ENCODE data around the gene CNTN2. TPM values are rescaled to one million over a fixed set of nuclear protein-coding genes. Genes with fewer than 3 reads are reported as not detected.

The CNTN2 gene
- total RNA-seq, 2 donors from 2014 or later, result 5.1 TPM; not detected in 1

DNA sequence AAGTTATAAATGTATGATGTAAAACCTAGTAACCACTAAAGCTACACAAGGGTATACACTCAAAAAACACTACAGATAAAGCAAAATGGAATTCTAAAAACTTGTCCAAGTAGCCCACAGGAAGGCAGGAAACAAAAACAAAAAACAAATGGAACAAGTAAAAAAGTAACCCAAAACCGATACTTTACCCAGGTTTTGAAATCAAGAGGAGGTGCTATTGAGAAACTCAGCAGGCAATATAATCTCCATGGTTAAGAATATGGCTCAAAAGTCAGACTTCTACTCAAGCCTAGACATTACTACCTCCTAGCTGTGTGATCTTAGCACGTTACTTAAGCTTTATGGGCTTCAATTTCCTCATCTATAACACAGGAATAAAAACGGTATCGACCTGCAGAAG is 65.5 kb downstream of the CNTN2 start:
- Histone ChIP-seq H3K27me3 (replicated peaks; ENCODE audit: insufficient read depth) (no peaks in the 10 kb centered on the region), H3K9me3 (no peaks in the 10 kb centered on the region), H3K4me1 (replicated peaks) (no peaks in the 10 kb centered on the region), H3K27ac (no peak overlapping the region), H3K4me3 (no peak overlapping the region), H3K36me3 (no peaks in the 10 kb centered on the region)
- DNase-seq (ENCODE audit: low spot score), result no peak
- intact Hi-C loops (cut with DNase I), result no loop called here
- 91% methylated on average over 4 of the region's 4 CpGs for WGBS
- TF ChIP-seq, protein P1, sequence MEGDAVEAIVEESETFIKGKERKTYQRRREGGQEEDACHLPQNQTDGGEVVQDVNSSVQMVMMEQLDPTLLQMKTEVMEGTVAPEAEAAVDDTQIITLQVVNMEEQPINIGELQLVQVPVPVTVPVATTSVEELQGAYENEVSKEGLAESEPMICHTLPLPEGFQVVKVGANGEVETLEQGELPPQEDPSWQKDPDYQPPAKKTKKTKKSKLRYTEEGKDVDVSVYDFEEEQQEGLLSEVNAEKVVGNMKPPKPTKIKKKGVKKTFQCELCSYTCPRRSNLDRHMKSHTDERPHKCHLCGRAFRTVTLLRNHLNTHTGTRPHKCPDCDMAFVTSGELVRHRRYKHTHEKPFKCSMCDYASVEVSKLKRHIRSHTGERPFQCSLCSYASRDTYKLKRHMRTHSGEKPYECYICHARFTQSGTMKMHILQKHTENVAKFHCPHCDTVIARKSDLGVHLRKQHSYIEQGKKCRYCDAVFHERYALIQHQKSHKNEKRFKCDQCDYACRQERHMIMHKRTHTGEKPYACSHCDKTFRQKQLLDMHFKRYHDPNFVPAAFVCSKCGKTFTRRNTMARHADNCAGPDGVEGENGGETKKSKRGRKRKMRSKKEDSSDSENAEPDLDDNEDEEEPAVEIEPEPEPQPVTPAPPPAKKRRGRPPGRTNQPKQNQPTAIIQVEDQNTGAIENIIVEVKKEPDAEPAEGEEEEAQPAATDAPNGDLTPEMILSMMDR (IDR thresholded peaks at IDR 0.05), result no peak
- TF ChIP-seq POLR2A (IDR thresholded peaks at IDR 0.05) (no peak), POLR2AphosphoS5 (IDR thresholded peaks at IDR 0.05) (no peak)

DNA sequence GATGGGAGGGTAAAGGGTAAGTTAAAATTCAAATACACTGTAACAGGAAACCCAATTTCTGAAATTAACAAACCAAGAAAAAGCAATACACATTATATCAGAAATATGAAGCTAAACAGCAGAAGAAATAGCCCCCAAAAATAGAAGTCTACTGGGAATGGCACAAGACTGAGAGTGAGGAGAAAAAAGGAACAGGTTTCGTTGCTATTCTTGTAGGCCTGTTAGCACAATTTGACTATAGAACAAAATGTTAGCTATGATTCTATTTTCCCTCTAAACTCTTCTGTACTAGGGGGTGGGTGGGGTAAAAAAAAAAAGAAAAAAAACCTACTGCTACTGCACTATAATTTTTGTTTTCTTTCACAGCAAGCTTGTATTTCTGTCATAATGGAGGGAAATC is 66.3 kb downstream of the CNTN2 start:
- H3K27me3 ChIP-seq (replicated peaks; ENCODE audit: insufficient read depth), result no peaks in the 10 kb centered on the region
- DNase-seq (ENCODE audit: low spot score), result no peak
- no peak overlapping the region for H3K27ac ChIP-seq
- H3K36me3 ChIP-seq, result no peaks in the 10 kb centered on the region
- no peaks in the 10 kb centered on the region for H3K9me3 ChIP-seq
- no peak for TF ChIP-seq POLR2A (IDR thresholded peaks at IDR 0.05)
- TF ChIP-seq POLR2AphosphoS5 (IDR thresholded peaks at IDR 0.05), result no peak
- TF ChIP-seq, protein P1 (IDR thresholded peaks at IDR 0.05), result no peak
- no peaks in the 10 kb centered on the region for H3K4me1 ChIP-seq (replicated peaks)
- no peak overlapping the region for H3K4me3 ChIP-seq
- WGBS, result 91% methylated on average over 1 of the region's 1 CpG
- intact Hi-C loops (cut with DNase I), result no loop called here

DNA sequence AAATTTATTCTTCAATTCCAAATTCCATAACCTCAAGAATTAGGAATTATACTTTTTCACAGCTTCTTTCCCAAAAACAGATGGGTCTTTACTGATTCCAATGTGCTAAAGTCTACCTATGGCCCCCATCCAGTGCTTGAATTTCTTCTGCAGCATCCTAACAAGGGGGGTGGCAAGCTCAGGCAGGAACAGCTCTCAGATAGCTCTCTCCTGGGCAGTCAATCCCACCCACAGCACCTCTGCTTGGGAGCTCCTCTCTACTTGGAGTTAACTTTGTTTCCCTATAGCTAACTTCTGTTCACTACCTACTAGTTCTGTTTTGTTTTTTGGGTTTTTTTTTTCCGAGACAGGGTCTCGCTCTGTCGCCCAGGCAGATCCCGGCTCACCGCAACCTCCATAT is 66.7 kb downstream of the CNTN2 start:
- Histone ChIP-seq H3K27me3 (replicated peaks; ENCODE audit: insufficient read depth) (no peaks in the 10 kb centered on the region), H3K9me3 (no peaks in the 10 kb centered on the region), H3K36me3 (no peaks in the 10 kb centered on the region), H3K4me3 (no peak overlapping the region), H3K27ac (no peak overlapping the region), H3K4me1 (replicated peaks) (no peaks in the 10 kb centered on the region)
- DNase-seq (ENCODE audit: low spot score), result no peak
- 85% methylated on average over 5 of the region's 5 CpGs for WGBS
- intact Hi-C loops (cut with DNase I), result no loop called here
- no peak for TF ChIP-seq POLR2AphosphoS5 (IDR thresholded peaks at IDR 0.05)
- no peak for TF ChIP-seq POLR2A (IDR thresholded peaks at IDR 0.05)
- TF ChIP-seq, protein P1 (IDR thresholded peaks at IDR 0.05), result no peak

DNA sequence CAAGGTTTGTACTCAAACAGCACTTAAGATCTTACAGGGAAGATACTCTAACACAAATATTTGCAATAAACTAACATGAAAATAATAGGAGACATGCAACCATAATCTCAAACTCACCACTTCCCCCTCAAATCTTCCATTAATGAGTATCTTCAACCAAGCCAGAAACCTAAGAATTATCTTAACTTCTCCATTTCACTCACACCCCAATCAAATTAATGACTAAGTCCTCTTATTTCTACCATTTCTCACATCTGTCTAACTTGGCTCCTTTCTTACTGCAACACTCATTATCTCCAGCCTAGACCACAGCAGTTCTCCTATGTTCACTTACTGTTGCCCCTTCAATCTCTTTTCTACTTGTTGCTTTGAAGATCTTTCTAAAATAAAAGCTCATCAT is 68.3 kb downstream of the CNTN2 start:
- Histone ChIP-seq H3K27ac (no peak overlapping the region), H3K27me3 (replicated peaks; ENCODE audit: insufficient read depth) (no peaks in the 10 kb centered on the region), H3K4me3 (no peak overlapping the region), H3K9me3 (no peaks in the 10 kb centered on the region), H3K36me3 (no peaks in the 10 kb centered on the region), H3K4me1 (replicated peaks) (no peaks in the 10 kb centered on the region)
- TF ChIP-seq POLR2A (IDR thresholded peaks at IDR 0.05) (no peak), POLR2AphosphoS5 (IDR thresholded peaks at IDR 0.05) (no peak)
- TF ChIP-seq, protein P1 (IDR thresholded peaks at IDR 0.05), result no peak
- DNase-seq (ENCODE audit: low spot score), result no peak
- intact Hi-C loops (cut with DNase I), result no loop called here

DNA sequence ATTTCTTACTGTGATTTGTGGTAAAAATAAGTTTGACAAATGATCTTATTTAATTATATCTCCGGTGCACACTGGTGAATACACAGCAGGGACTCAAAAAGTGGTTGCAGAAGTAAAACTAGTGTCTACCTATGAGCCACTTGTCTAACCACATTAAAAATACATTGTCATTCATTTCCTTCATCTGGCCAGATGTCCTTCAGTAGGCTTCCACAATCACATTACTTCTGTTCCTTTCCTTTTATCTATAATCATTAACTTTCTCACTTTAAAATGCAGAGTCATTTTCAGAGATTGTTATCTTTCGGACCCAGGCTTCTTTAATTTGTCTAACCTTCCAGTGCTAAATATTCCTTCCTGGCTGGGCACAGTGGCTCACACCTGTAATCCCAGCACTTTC is 75.7 kb downstream of the CNTN2 start:
- Histone ChIP-seq H3K27ac (no peak overlapping the region), H3K4me1 (replicated peaks) (peaks cover 7% of the 10 kb centered on the region), H3K27me3 (replicated peaks; ENCODE audit: insufficient read depth) (no peaks in the 10 kb centered on the region), H3K36me3 (no peaks in the 10 kb centered on the region), H3K9me3 (no peaks in the 10 kb centered on the region), H3K4me3 (no peak overlapping the region)
- 76% methylated on average over 2 of the region's 2 CpGs for WGBS
- DNase-seq (ENCODE audit: low spot score), result no peak
- TF ChIP-seq POLR2AphosphoS5 (IDR thresholded peaks at IDR 0.05), result no peak
- TF ChIP-seq, protein P1 (IDR thresholded peaks at IDR 0.05), result no peak
- no peak for TF ChIP-seq POLR2A (IDR thresholded peaks at IDR 0.05)
- intact Hi-C loops (cut with DNase I), result no loop called here

Data from prostate gland (tissue), 2 donors.